HG03025 (cell line): ENCODE data around the gene HTRA1.

Experiments used
- ATAC-seq: cut with Tn5 transposase; IDR thresholded peaks from one replicate; pipeline ENCODE4 v1.9.1; 2021; ENCODE audit warnings: mild to moderate bottlenecking, moderate library complexity; ENCODE audit not compliant: unreplicated experiment, low FRiP score

The HTRA1 gene

DNA sequence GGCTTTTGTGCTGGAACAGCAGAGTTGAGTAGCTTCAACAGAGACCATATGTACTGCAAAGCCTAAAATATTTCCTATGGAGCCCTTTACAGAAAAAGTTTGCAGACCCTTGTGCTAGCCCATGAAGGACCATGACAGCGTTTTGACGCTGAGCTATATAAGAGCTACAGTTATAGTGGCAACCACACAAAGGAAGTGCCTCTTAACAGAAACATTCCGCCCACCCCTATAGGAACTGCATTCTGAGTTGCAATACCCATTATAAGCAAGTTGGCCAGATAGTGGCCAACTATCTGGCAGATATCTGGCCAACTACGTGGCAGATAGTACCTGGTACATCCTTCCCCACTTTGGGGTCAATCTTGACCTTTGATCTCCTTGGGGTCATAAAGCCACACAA lies 51.7 kb downstream of the HTRA1 start:
- ATAC-seq = no peak

DNA sequence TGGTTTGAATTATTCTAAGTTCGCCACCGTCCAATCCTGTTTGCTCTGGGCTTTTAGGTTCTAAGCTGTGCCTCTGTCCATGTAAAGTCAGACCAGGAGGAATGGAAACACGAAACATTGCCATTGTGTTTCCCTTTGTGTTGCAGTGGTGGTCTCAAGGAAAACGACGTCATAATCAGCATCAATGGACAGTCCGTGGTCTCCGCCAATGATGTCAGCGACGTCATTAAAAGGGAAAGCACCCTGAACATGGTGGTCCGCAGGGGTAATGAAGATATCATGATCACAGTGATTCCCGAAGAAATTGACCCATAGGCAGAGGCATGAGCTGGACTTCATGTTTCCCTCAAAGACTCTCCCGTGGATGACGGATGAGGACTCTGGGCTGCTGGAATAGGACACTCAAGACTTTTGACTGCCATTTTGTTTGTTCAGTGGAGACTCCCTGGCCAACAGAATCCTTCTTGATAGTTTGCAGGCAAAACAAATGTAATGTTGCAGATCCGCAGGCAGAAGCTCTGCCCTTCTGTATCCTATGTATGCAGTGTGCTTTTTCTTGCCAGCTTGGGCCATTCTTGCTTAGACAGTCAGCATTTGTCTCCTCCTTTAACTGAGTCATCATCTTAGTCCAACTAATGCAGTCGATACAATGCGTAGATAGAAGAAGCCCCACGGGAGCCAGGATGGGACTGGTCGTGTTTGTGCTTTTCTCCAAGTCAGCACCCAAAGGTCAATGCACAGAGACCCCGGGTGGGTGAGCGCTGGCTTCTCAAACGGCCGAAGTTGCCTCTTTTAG lies 52.9 kb downstream of the HTRA1 start:
- ATAC-seq = no peak

DNA sequence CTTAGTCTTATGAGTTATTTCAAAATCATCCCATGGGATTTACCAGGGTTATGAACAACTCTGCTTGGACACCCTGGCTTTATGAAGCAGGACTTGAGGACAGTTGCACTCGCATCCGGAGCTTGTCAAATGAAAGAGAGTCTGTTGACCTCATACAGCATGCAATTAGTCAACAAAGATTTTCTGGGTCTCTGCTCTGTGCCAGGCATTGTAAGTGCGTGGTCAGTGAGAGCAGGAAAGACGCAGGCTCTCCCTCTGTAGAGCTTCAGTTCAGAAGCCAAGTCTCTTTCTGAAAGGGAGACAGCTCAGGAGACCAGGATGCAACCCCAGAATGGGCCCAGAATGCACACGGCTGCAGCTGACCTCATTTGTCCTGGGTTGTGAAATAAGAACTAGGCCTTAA lies 53.7 kb downstream of the HTRA1 start:
- ATAC-seq = no peak

DNA sequence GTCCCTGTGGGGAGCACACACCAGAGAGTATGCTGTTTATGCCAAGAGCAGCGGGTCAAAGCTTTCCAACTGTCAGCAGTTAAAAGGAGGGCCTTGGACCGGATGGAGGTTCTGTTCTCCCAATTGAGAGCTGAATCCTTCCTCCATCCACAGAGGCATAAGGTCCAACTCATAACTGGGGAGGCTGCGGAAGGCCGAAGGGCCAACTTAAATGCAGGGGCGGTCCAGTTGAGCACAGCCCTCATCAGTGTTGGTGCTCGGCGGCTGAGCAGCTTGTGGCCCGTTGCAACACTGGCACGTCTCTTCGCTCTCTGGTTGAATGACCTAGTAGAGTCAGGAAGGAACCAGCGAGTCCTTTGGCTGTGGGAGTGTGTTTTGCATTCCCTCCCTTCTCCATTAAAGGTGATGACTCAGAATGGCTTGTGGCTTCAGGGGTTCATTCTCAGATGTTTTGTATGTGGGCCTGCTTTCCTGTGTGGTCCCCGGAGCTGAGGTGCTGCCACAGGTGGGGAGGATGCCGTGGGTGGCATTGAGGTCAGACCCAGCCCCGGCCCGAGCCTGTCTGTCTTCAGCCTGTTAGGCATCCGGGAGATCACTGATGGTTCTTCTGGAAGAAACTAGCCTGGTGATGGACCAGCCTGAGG lies 54.4 kb downstream of the HTRA1 start:
- ATAC-seq = peak; percentile 85

DNA sequence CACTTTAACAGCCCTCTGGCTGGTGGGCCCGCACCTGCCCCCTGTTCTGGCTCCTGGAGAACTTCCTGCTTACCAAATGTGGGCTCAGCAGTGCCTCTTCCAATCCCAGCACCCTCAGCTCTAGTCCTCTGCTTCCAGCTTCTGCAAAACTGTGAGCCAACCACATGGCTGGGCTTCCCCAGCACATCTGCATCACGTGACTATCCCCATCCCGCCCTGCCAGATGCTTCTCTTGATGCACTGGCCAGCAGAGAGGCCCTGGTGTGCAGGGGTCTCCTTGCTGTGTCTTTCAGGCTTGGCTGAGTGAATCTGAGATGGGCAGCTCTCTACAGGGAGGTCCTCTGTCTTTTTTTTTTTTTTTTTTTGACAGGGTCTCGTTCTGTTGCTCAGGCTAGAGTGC lies 55.4 kb downstream of the HTRA1 start:
- ATAC-seq = no peak

- no peak for ATAC-seq
These were observed 57.8 kb downstream of the HTRA1 start for GRCh38 chr10:122519144-122519543.

DNA sequence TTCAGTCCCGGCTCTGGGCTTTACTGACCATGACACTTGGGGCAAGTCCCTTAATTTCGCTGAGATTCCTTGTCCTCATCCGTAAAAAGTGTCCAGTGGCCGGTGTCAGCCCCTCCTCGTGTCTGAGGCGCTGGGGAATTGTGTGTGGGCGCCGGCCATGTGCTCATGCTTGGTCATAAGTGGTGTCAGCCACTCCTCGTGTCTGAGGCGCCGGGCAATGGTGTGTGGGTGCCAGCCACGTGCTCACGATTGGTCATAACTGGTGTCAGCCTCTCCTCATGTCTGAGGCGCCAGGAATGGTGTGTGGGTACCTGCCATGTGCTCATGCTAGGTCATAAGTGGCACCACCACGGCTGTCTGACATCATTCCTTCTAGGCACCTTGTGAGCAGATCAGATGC lies 58.5 kb downstream of the HTRA1 start:
- no peak for ATAC-seq

DNA sequence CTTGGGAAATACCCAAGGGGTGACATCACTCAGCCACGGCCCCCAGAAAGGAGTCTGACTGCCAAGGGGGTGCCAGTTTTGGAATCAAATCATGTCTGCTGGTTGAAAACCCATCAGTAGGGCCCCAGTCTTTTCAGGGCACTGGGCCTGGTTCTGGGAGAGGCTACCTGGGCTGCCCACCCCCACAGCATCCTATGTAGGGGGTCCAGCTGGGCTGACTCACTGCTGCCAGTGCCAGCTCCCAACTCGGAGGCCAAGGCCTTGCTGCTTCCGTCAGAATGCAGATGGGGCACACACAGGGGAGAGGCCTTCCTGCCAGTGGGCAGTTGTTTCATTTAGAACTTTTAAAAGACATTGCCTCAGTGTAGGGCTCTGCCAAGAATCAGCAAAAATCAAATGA lies 59.7 kb downstream of the HTRA1 start:
- no peak for ATAC-seq

DNA sequence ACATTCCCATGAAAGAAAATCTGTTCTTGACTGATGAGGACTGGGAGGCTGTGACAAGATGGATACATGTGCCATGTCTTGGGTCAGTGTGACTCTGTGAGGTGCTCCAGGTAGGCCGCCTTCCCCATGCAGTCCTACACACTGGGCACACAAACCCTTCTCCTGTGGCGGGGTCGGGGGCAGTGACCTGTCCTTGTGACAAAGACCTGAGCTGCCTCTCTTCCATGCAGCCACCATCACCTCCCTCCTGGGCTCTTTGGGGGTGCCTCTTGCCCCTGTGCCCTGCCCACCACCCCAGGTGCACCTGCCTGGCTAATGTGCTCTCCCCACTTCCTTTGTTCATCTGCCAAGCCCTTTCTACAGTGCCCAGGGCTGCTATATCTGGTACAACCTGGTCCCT lies 63.5 kb downstream of the HTRA1 start:
- no peak for ATAC-seq

DNA sequence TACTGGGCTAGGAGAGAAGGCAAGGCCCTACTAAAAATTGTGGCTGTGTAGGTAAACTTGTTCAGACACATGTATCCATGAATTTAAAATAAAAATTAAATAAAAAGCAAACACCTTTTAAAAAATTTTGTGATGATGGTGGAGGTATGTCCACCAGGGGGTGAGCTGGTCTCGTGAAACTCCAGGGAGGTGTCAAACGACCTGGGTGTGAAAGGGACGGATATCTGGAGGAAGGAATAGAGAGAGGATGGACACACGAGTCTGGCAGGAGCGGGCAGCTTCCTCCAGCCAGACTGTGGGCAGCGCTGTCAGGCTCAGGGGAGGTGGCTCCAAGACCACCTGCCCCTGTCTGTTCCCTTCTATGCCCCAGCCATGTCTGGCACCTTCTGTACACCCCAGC lies 64.4 kb downstream of the HTRA1 start:
- no peak for ATAC-seq

DNA sequence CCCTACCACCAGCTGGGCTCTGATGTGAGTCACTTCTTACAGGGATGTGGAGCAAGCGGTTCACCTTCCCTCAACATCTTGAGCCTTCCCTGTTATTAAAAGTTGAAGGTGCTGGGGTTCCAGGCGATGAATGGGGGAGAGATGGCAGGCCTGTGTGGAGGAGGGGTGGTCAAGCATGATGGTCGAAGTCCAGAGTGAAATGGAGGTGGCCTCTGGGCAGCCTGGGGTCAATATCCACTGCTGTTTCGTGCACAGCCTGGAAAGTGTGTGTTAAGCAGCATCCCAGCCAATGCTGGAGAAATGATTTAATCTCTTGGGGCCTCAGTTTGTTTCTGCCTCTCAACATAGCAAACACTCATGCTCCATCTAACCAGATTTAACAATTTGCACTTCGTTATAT lies 65.5 kb downstream of the HTRA1 start:
- no peak for ATAC-seq

DNA sequence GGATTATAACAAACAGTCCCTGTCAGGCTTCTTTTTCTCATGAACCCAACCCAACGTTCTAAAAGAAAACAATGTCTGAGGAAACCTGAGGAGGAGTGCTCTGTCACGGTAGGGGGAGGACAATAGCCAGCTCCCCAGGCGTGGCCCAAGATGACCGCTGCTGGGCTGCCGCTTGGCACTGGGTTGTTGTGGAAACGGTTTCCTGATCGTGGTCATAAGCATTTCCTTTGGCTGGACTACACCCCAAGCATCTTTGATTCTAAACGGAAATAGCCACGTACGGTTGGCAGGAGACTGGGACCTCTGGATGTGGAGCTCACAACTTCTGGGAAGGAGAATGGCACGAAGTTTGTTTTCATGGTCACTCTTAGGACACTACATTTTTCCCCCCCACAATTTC lies 68.8 kb downstream of the HTRA1 start:
- no peak for ATAC-seq

GRCh38 chr10:122531261-122531660 lies 69.9 kb downstream of the HTRA1 start:
- ATAC-seq = no peak

GRCh38 chr10:122531939-122532338 lies 70.6 kb downstream of the HTRA1 start:
- ATAC-seq = no peak

GRCh38 chr10:122532601-122533296 lies 71.4 kb downstream of the HTRA1 start:
- ATAC-seq = no peak

- no peak for ATAC-seq
These were observed 76.2 kb downstream of the HTRA1 start for GRCh38 chr10:122537545-122537944.

GRCh38 chr10:122541541-122542002 lies 80.2 kb downstream of the HTRA1 start:
- ATAC-seq = no peak

DNA sequence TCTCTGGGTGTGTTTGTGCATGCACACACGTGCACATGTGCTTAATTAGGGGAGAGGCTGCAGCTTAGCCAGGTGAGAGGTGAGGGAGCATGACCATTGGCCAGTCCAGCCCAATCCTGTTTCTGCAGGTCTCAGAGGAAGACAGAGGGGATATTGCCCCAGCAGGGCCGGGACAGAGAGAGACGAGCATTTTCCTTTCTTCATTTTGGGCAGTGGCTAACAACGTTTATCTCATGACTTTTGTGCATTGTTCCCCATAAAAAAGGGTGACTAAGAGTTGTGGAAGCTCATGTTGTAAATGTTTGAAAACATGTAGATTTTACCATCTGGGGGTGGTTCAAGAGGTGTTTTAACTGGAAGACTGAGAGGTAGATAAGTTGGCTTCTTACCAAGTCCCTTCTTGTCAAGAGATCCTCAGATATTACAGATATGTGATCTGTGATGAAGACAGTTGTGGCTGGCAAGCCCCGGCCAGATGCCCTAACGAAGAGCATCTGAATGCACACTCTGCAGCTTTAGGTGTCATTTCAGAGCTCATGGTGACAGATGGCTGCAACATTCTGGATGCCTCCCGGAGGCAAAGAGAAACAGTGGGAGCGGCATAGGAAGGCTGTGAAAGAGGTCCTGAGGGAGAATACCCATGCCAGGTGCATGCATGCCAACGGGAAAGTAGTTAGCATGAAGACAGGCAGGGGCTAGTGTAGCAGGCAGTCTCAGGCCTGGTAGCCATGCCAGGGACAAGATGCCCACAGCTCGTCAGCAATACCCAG lies 82.5 kb downstream of the HTRA1 start:
- ATAC-seq = no peak

DNA sequence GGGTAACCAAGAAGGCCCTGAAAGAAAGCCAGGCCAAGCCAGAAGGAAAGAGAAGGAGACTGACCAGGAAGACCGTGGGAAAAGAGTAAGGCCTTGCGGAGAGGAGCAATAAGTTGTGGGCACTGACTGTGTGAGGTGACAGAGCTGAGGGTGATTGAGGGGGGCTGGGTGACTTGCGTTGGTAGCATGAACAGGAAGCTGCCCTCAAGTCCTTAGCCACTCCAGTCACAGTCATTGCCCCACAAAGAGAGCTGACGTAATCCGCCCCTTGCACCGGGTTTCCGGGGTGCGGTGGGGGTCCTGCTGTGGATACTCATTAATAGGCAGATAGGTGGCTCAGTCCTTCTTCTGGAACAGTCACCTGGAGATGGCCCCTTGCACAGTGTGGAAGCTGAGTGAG lies 83.1 kb downstream of the HTRA1 start:
- ATAC-seq = no peak

GRCh38 chr10:122546242-122546641 lies 84.9 kb downstream of the HTRA1 start:
- ATAC-seq = no peak
